Cardiac muscle cell (in vitro differentiated cells and primary cell): ENCODE results near the gene CBX4. TPM values are rescaled to one million over a fixed set of nuclear protein-coding genes. Genes with fewer than 3 reads are reported as not detected.

Experiments used
- DNase-seq, 2 donors: peaks; one replicate each; pipeline versions ENCODE4 v3.0.0 to v3.0.0-alpha.2; 2010 to 2017; ENCODE audit warnings: low read depth in 1 of 2, low spot score in 1 of 2
- H3K27ac ChIP-seq: fragments of 200-600 bp; sonication (generic); 2 replicates; pipeline ENCODE4 v1.5.1; 2016
- H3K27me3 ChIP-seq: fragments of 200-600 bp; sonication (generic); 2 replicates; pipeline ENCODE4 v1.6.0; 2016; ENCODE audit warnings: control low read depth
- H3K36me3 ChIP-seq: fragments of 200-600 bp; sonication (generic); 2 replicates; pipeline ENCODE4 v1.5.1; 2016; ENCODE audit warnings: control low read depth
- H3K4me1 ChIP-seq: fragments of 200-600 bp; sonication (generic); 2 replicates; pipeline ENCODE4 v1.8.1; 2017; ENCODE audit warnings: low read depth, mild to moderate bottlenecking, mixed run types
- H3K4me3 ChIP-seq: fragments of 200-600 bp; sonication (generic); 2 replicates; pipeline ENCODE4 v1.5.1; 2016; ENCODE audit warnings: mild to moderate bottlenecking
- H3K9me3 ChIP-seq: fragments of 200-600 bp; sonication (generic); 2 replicates; pipeline ENCODE4 v1.5.1; 2017; ENCODE audit warnings: low read depth, mild to moderate bottlenecking, control low read depth
- polyA plus RNA-seq: library from polyadenylated mRNA; unstranded; fragments of >200 nt; fragmentation: Nextera tagmentation; extraction: Ambion mirVana; gene quantifications from 2 replicates; pipeline ENCODE4 v1.2.1, GENCODE V29; 2016
- total RNA-seq: library from RNA; depleted of rRNA; stranded (reverse); fragments of >200 nt; gene quantifications from 2 replicates; pipeline ENCODE4 v1.2.3, GENCODE V29; 2016
- TF ChIP-seq, protein P1 (sequence below): IDR thresholded peaks from 2 replicates; pipeline ENCODE4 v1.5.1; 2012; ENCODE audit warnings: low read depth, mild to moderate bottlenecking, low read length

Gene CBX4
- total and polyA plus RNA-seq, 2 experiments from 2014 or later, result 43.6 to 91.6 TPM

- Histone ChIP-seq H3K4me1 (peaks cover 70% of the 10 kb centered on the region), H3K4me3 (no peak overlapping the region), H3K9me3 (no peaks in the 10 kb centered on the region), H3K36me3 (no peaks in the 10 kb centered on the region), H3K27me3 (peaks cover 26% of the 10 kb centered on the region), H3K27ac (peak overlapping the region; percentile 89)
- DNase-seq, result peak in 1 of 2 donors; percentile 19
- TF ChIP-seq, protein P1, sequence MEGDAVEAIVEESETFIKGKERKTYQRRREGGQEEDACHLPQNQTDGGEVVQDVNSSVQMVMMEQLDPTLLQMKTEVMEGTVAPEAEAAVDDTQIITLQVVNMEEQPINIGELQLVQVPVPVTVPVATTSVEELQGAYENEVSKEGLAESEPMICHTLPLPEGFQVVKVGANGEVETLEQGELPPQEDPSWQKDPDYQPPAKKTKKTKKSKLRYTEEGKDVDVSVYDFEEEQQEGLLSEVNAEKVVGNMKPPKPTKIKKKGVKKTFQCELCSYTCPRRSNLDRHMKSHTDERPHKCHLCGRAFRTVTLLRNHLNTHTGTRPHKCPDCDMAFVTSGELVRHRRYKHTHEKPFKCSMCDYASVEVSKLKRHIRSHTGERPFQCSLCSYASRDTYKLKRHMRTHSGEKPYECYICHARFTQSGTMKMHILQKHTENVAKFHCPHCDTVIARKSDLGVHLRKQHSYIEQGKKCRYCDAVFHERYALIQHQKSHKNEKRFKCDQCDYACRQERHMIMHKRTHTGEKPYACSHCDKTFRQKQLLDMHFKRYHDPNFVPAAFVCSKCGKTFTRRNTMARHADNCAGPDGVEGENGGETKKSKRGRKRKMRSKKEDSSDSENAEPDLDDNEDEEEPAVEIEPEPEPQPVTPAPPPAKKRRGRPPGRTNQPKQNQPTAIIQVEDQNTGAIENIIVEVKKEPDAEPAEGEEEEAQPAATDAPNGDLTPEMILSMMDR, result no peak
Observed at GRCh38 chr17:79830763-79831264, 8.4 kb downstream of the CBX4 start.

DNA sequence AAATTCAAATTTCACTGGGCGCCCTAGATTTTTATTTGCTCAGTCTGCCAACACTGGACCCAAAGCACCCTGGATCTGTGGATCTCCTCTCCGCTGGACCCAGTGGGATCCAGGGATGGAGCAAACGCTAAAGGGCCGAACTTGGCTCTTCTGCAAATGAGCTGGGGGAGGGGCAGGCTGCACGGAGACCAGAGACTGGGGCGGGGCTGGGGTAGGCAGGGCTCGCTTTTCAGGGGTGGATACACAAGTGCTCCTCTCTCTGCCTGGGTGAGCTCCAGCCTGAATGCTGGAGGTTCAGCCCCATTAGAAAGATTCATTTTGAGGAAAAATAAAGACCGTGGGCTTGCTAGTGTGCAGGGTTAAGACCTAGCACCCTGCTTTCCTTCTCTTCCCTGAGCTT is 8.9 kb downstream of the CBX4 start:
- peaks cover 66% of the 10 kb centered on the region for H3K4me1 ChIP-seq
- TF ChIP-seq, protein P1, result no peak
- peak overlapping the region; percentile 89 for H3K27ac ChIP-seq
- no peaks in the 10 kb centered on the region for H3K9me3 ChIP-seq
- DNase-seq, result no peak
- peaks cover 23% of the 10 kb centered on the region for H3K27me3 ChIP-seq
- no peak overlapping the region for H3K4me3 ChIP-seq
- no peaks in the 10 kb centered on the region for H3K36me3 ChIP-seq

DNA sequence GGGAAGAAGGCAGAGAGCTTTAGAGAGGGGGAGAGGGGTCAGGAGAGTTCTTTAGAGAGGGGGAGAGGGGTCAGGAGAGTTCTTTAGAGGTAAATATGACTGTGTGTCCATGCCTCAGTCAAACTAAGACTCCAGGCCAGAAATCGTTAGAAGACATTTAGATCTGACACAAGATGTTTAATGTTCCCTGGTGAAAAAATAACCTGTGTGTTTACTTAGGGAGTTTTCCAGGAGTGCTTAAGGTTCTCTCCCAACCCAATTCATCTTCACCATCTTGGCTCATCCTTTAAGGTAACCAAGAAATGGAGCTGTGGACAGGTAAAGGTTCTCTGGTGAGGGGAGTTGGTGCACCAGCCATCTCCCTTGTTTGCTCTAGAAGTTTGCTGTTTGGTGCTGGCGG is 9.8 kb downstream of the CBX4 start:
- peak overlapping the region; percentile 89 for H3K27ac ChIP-seq
- H3K9me3 ChIP-seq, result no peaks in the 10 kb centered on the region
- TF ChIP-seq, protein P1, result no peak
- H3K4me1 ChIP-seq, result peaks cover 66% of the 10 kb centered on the region
- H3K4me3 ChIP-seq, result no peak overlapping the region
- no peak for DNase-seq
- H3K36me3 ChIP-seq, result no peaks in the 10 kb centered on the region
- peaks cover 19% of the 10 kb centered on the region for H3K27me3 ChIP-seq

- Histone ChIP-seq H3K27me3 (peaks cover 14% of the 10 kb centered on the region), H3K4me3 (no peak overlapping the region), H3K4me1 (peaks cover 63% of the 10 kb centered on the region), H3K36me3 (no peaks in the 10 kb centered on the region), H3K27ac (peak overlapping the region; percentile 89), H3K9me3 (no peaks in the 10 kb centered on the region)
- no peak for DNase-seq
- TF ChIP-seq, protein P1, result no peak
Observed at GRCh38 chr17:79829004-79829403, 10.2 kb downstream of the CBX4 start.

DNA sequence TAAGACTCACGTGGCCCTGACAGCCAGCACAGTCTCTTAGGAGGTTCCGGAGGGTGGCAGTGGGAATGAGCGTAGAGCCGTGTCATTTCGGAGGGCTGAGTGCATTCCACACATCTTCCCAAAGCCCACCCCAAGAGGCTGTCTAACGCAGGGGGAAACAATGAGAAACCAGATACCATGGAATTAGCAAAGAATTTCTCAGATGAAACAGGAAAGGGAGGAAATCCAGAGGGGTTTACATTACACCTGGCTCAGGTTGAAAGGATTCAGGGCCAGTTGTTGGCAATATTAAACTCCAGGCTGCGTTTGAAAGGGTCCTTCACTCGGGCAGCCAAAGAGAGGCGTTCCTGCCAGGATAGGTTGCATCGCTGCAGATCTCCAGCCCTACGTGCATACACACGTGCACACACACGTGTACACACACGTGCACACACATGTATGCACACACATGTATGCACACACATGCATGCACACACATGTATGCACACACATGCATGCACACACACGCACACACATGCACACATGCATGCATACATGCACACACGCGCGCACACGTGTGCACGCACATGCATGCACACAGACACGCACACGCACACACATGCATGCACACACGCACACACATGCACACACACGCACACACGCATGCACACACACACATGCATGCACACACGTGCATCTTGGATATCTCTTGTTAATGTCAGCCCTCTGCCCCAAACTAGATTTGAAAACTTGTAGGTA is 12.2 kb downstream of the CBX4 start:
- TF ChIP-seq, protein P1, result no peak
- DNase-seq, result no peak
- H3K4me1 ChIP-seq, result peaks cover 43% of the 10 kb centered on the region
- no peaks in the 10 kb centered on the region for H3K9me3 ChIP-seq
- H3K27ac ChIP-seq, result no peak overlapping the region
- peaks cover 14% of the 10 kb centered on the region for H3K27me3 ChIP-seq
- H3K4me3 ChIP-seq, result no peak overlapping the region
- H3K36me3 ChIP-seq, result no peaks in the 10 kb centered on the region
